ENCODE results near the gene ZNF835. TPM values are rescaled to one million over a fixed set of nuclear protein-coding genes. Genes with fewer than 3 reads are reported as not detected.

ZNF835 gene
- total RNA-seq, 2 experiments from 2014 or later: 3.0 to 3.3 TPM

GRCh38 chr19:56690670-56691069 is 19.1 kb upstream of the ZNF835 start:
- H3K27ac Mint-ChIP-seq: no peak overlapping the region
- ChIA-PET POLR2A (interaction anchor here (0.7 kb wide), 1 partner anchor 14 kb away, joined by 4 read pairs; no protein-coding TSS in a partner anchor), CTCF (no interaction called here)
- no peaks in the 10 kb centered on the region for H3K27me3 Mint-ChIP-seq
- ATAC-seq (no peak), DNase-seq (no peak)
- peaks cover 18% of the 10 kb centered on the region for H3K36me3 Mint-ChIP-seq (ENCODE audit: low read depth)
- H3K9me3 Mint-ChIP-seq: peaks cover 35% of the 10 kb centered on the region
- no peak overlapping the region for H3K4me3 Mint-ChIP-seq
- H3K4me1 Mint-ChIP-seq (ENCODE audit: low read depth): no peaks in the 10 kb centered on the region
- intact Hi-C loops (cut with micrococcal nuclease): no loop called here
- TF ChIP-seq CTCF (IDR thresholded peaks at IDR 0.05): no peak

GRCh38 chr19:56689198-56689597 is 17.6 kb upstream of the ZNF835 start:
- H3K4me3 Mint-ChIP-seq: no peak overlapping the region
- no peaks in the 10 kb centered on the region for H3K4me1 Mint-ChIP-seq (ENCODE audit: low read depth)
- peaks cover 28% of the 10 kb centered on the region for H3K36me3 Mint-ChIP-seq (ENCODE audit: low read depth)
- intact Hi-C loops (cut with micrococcal nuclease): no loop called here
- CTCF ChIA-PET: no interaction called here
- ATAC-seq: no peak
- POLR2A ChIA-PET: no interaction called here
- TF ChIP-seq CTCF (IDR thresholded peaks at IDR 0.05): no peak
- no peaks in the 10 kb centered on the region for H3K27me3 Mint-ChIP-seq
- H3K9me3 Mint-ChIP-seq: peaks cover 38% of the 10 kb centered on the region
- no peak for DNase-seq
- no peak overlapping the region for H3K27ac Mint-ChIP-seq

GRCh38 chr19:56687031-56687430 is 15.5 kb upstream of the ZNF835 start:
- ATAC-seq: no peak
- no peak for TF ChIP-seq CTCF (IDR thresholded peaks at IDR 0.05)
- intact Hi-C loops (cut with micrococcal nuclease): no loop called here
- Mint-ChIP-seq H3K4me1 (ENCODE audit: low read depth) (no peaks in the 10 kb centered on the region), H3K27me3 (no peaks in the 10 kb centered on the region), H3K9me3 (peaks cover 25% of the 10 kb centered on the region), H3K4me3 (no peak overlapping the region), H3K36me3 (ENCODE audit: low read depth) (peaks cover 24% of the 10 kb centered on the region), H3K27ac (no peak overlapping the region)
- POLR2A ChIA-PET: no interaction called here
- CTCF ChIA-PET: no interaction called here
- no peak for DNase-seq

- Mint-ChIP-seq H3K4me3 (no peak overlapping the region), H3K36me3 (ENCODE audit: low read depth) (peaks cover 19% of the 10 kb centered on the region), H3K27me3 (no peaks in the 10 kb centered on the region), H3K4me1 (ENCODE audit: low read depth) (no peaks in the 10 kb centered on the region), H3K27ac (no peak overlapping the region), H3K9me3 (peaks cover 23% of the 10 kb centered on the region)
- DNase-seq (no peak), ATAC-seq (no peak)
- TF ChIP-seq CTCF (IDR thresholded peaks at IDR 0.05): no peak
- intact Hi-C loops (cut with micrococcal nuclease): no loop called here
- ChIA-PET POLR2A (no interaction called here), CTCF (no interaction called here)
Observed at GRCh38 chr19:56683116-56683515, 11.6 kb upstream of the ZNF835 start.

- no peak for ATAC-seq
- TF ChIP-seq CTCF (IDR thresholded peaks at IDR 0.05): no peak
- CTCF ChIA-PET: no interaction called here
- Mint-ChIP-seq H3K27ac (no peak overlapping the region), H3K4me1 (ENCODE audit: low read depth) (no peaks in the 10 kb centered on the region), H3K27me3 (no peaks in the 10 kb centered on the region), H3K4me3 (no peak overlapping the region), H3K9me3 (peaks cover 20% of the 10 kb centered on the region), H3K36me3 (ENCODE audit: low read depth) (peaks cover 16% of the 10 kb centered on the region)
- no peak for DNase-seq
- intact Hi-C loops (cut with micrococcal nuclease): no loop called here
- POLR2A ChIA-PET: no interaction called here
Observed at GRCh38 chr19:56681702-56682101, 10.1 kb upstream of the ZNF835 start.

Measured in activated CD8-positive, alpha-beta T cell treated with anti-CD3 and anti-CD28 coated beads for 36 hours (primary cell).